Neural cell (in vitro differentiated cells): ENCODE measurements around the gene PMS2. TPM values are rescaled to one million over a fixed set of nuclear protein-coding genes. Genes with fewer than 3 reads are reported as not detected.

Source experiments
- H2AFZ ChIP-seq: fragments of 200-600, 300-800 bp; sonication (generic), shearing (Covaris generic); 2 replicates; pipeline ENCODE4 v1.6.0; 2014; ENCODE audit warnings: low read depth, mild to moderate bottlenecking, antibody characterized with exemption, low read length, moderate library complexity
- H3F3A ChIP-seq: fragments of 200-600 bp; shearing (Covaris generic); 2 replicates; pipeline ENCODE4 v1.6.1; 2016; ENCODE audit warnings: mild to moderate bottlenecking, moderate library complexity, mixed read lengths, antibody characterized with exemption, low read length; ENCODE audit not compliant: insufficient read depth, poor library complexity, severe bottlenecking
- H3K27ac ChIP-seq: fragments of 200-600, 300-800 bp; sonication (generic), shearing (Covaris generic); 2 replicates; pipeline ENCODE4 v1.5.1; 2014; ENCODE audit warnings: mild to moderate bottlenecking, low read length, moderate library complexity
- H3K27me3 ChIP-seq: fragments of 300-800, 200-600 bp; sonication (generic), shearing (Covaris generic); 2 replicates; pipeline ENCODE4 v1.6.0; 2014; ENCODE audit warnings: mild to moderate bottlenecking, low read depth, low read length, moderate library complexity; ENCODE audit not compliant: insufficient read depth
- H3K36me3 ChIP-seq: fragments of 300-800, 200-600 bp; sonication (generic), shearing (Covaris generic); 2 replicates; pipeline ENCODE4 v1.5.1; 2014; ENCODE audit warnings: mild to moderate bottlenecking, antibody characterized with exemption, low read length, moderate library complexity; ENCODE audit not compliant: insufficient read depth
- H3K4me2 ChIP-seq: fragments of 300-800, 200-600 bp; sonication (generic), shearing (Covaris generic); 2 replicates; pipeline ENCODE4 v1.6.0; 2014; ENCODE audit warnings: mild to moderate bottlenecking, low read length
- H3K4me3 ChIP-seq: fragments of 300-800, 200-600 bp; sonication (generic), shearing (Covaris generic); 2 replicates; pipeline ENCODE4 v1.5.1; 2014; ENCODE audit warnings: mild to moderate bottlenecking, low read length, moderate library complexity
- H3K79me2 ChIP-seq: fragments of 200-600 bp; shearing (Covaris generic); replicated peaks from 2 replicates; pipeline ENCODE4 v1.6.0; 2014; ENCODE audit warnings: mild to moderate bottlenecking, low read length, moderate library complexity; ENCODE audit not compliant: insufficient read depth
- H3K9ac ChIP-seq: fragments of 300-800, 200-600 bp; sonication (generic), shearing (Covaris generic); 2 replicates; pipeline ENCODE4 v1.6.1; 2016; ENCODE audit warnings: mild to moderate bottlenecking, low read length, mixed read lengths
- H3K9me2 ChIP-seq: fragments of 200-600 bp; shearing (Covaris generic); 2 replicates; pipeline ENCODE4 v1.6.1; 2016; ENCODE audit warnings: mild to moderate bottlenecking, low read length, mixed read lengths; ENCODE audit not compliant: insufficient read depth
- H3K9me3 ChIP-seq: fragments of 200-600, 300-800 bp; sonication (generic), shearing (Covaris generic); 2 replicates; pipeline ENCODE4 v1.6.1; 2016; ENCODE audit warnings: mild to moderate bottlenecking, mixed run types, low read length, moderate library complexity, mixed read lengths
- H4K20me1 ChIP-seq: fragments of 200-600 bp; shearing (Covaris generic); 2 replicates; pipeline ENCODE4 v1.6.1; 2016; ENCODE audit warnings: mild to moderate bottlenecking, mixed run types; ENCODE audit not compliant: insufficient read depth
- CTCF ChIP-seq: fragments of 450-650 bp; IDR thresholded peaks from 2 replicates; pipeline ENCODE4 v1.5.1; 2014; ENCODE audit warnings: antibody characterized with exemption, mild to moderate bottlenecking, moderate library complexity; ENCODE audit not compliant: poor library complexity, severe bottlenecking
- EP300 ChIP-seq: fragments of 450-650 bp; conservative IDR thresholded peaks from 2 replicates; pipeline ENCODE4 v1.6.1; 2014; ENCODE audit warnings: antibody characterized with exemption, mild to moderate bottlenecking, moderate library complexity; ENCODE audit not compliant: poor library complexity, severe bottlenecking
- EZH2 ChIP-seq: fragments of 200-600, 300-800 bp; shearing (Covaris generic), sonication (generic); IDR thresholded peaks from 2 replicates; pipeline ENCODE4 v1.6.1; 2014; ENCODE audit warnings: antibody characterized with exemption, low read length, borderline replicate concordance, mild to moderate bottlenecking; ENCODE audit not compliant: insufficient read depth, poor library complexity, severe bottlenecking
- MXI1 ChIP-seq: fragments of 450-650 bp; conservative IDR thresholded peaks from 2 replicates; pipeline ENCODE4 v1.6.1; 2014; ENCODE audit warnings: antibody characterized with exemption, mild to moderate bottlenecking; ENCODE audit not compliant: poor library complexity, severe bottlenecking
- POLR2AphosphoS5 ChIP-seq: IDR thresholded peaks from 2 replicates; pipeline ENCODE4 v1.6.1; 2012
- RAD21 ChIP-seq: fragments of 450-650 bp; conservative IDR thresholded peaks from 2 replicates; pipeline ENCODE4 v1.6.1; 2014; ENCODE audit warnings: antibody characterized with exemption, mild to moderate bottlenecking, moderate library complexity
- SMC3 ChIP-seq: fragments of 450-650 bp; conservative IDR thresholded peaks from 2 replicates; pipeline ENCODE4 v1.6.1; 2014; ENCODE audit warnings: antibody characterized with exemption, mild to moderate bottlenecking, moderate library complexity; ENCODE audit not compliant: poor library complexity
- TAF1 ChIP-seq: IDR thresholded peaks from 2 replicates; pipeline ENCODE4 v1.6.1; 2012; ENCODE audit warnings: low read depth
- polyA plus RNA-seq: library from polyadenylated mRNA; depleted of rRNA; stranded (reverse); fragments of >200 nt; gene quantifications from 2 replicates; pipeline ENCODE4 v1.2.3, GENCODE V29; 2014
- TF ChIP-seq, protein P1 (sequence below): IDR thresholded peaks from 2 replicates; pipeline ENCODE4 v1.6.1; 2012; ENCODE audit warnings: borderline replicate concordance

Gene PMS2
- polyA plus RNA-seq, 1 donor from 2014 or later, result 17.4 TPM

DNA sequence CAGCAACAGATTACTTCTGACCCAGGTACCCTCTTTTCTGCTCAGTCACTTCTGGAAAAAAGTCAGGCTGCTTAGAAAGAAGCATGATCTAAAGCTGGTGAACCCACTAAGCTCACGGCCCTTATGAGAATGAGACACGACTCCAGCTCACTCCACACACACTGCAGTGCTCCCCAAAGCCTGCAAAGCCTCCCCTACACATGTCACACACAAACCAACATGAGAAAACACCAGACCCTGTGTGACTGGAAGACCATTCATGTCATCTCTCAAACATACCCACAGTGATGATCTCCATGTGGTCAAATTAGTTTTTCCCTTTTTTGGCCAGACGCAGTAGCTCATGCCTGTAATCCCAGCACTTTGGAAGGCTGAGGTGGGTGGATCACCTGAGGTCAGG, 22.7 kb upstream of the PMS2 start:
- no peak overlapping the region for H3K4me2 ChIP-seq
- H3K27ac ChIP-seq, result no peak overlapping the region
- H3K36me3 ChIP-seq, result peaks cover 15% of the 10 kb centered on the region
- no peaks in the 10 kb centered on the region for H3K9me2 ChIP-seq
- TF ChIP-seq SMC3, result no peak
- no peak for TF ChIP-seq MXI1
- no peaks in the 10 kb centered on the region for H3F3A ChIP-seq
- no peak overlapping the region for H3K4me3 ChIP-seq
- no peaks in the 10 kb centered on the region for H3K27me3 ChIP-seq
- H4K20me1 ChIP-seq, result no peaks in the 10 kb centered on the region
- no peak overlapping the region for H3K9ac ChIP-seq
- H2AFZ ChIP-seq, result no peak overlapping the region
- H3K79me2 ChIP-seq, result no peaks in the 10 kb centered on the region
- H3K9me3 ChIP-seq, result no peaks in the 10 kb centered on the region

- H3K27me3 ChIP-seq, result no peaks in the 10 kb centered on the region
- H3K4me3 ChIP-seq, result no peak within 1 kb of the TSS
- H3K9me3 ChIP-seq, result no peaks in the 10 kb centered on the region
- H3F3A ChIP-seq, result no peaks in the 10 kb centered on the region
- TF ChIP-seq, protein P1, sequence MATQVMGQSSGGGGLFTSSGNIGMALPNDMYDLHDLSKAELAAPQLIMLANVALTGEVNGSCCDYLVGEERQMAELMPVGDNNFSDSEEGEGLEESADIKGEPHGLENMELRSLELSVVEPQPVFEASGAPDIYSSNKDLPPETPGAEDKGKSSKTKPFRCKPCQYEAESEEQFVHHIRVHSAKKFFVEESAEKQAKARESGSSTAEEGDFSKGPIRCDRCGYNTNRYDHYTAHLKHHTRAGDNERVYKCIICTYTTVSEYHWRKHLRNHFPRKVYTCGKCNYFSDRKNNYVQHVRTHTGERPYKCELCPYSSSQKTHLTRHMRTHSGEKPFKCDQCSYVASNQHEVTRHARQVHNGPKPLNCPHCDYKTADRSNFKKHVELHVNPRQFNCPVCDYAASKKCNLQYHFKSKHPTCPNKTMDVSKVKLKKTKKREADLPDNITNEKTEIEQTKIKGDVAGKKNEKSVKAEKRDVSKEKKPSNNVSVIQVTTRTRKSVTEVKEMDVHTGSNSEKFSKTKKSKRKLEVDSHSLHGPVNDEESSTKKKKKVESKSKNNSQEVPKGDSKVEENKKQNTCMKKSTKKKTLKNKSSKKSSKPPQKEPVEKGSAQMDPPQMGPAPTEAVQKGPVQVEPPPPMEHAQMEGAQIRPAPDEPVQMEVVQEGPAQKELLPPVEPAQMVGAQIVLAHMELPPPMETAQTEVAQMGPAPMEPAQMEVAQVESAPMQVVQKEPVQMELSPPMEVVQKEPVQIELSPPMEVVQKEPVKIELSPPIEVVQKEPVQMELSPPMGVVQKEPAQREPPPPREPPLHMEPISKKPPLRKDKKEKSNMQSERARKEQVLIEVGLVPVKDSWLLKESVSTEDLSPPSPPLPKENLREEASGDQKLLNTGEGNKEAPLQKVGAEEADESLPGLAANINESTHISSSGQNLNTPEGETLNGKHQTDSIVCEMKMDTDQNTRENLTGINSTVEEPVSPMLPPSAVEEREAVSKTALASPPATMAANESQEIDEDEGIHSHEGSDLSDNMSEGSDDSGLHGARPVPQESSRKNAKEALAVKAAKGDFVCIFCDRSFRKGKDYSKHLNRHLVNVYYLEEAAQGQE, result no peak
- TF ChIP-seq CTCF (no peak), EZH2 (no peak), SMC3 (no peak), EP300 (no peak), RAD21 (no peak), TAF1 (no peak), POLR2AphosphoS5 (no peak), MXI1 (no peak)
- no peak within 1 kb of the TSS for H3K4me2 ChIP-seq
- H4K20me1 ChIP-seq, result no peaks in the 10 kb centered on the region
- H3K36me3 ChIP-seq, result peaks cover 13% of the 10 kb centered on the region
- H3K79me2 ChIP-seq, result no peaks in the 10 kb centered on the region
- H2AFZ ChIP-seq, result no peak within 1 kb of the TSS
- no peak within 1 kb of the TSS for H3K9ac ChIP-seq
- H3K9me2 ChIP-seq, result no peaks in the 10 kb centered on the region
- no peak within 1 kb of the TSS for H3K27ac ChIP-seq
Measured at GRCh38 chr7:6030988-6031387, 22.1 kb upstream of the PMS2 start, which contains the start of gene ANKRD61. TSS of gene ANKRD61 (plus strand) at chr7:6031376. CDS start at chr7:6031376, 0 bp downstream.

- Histone ChIP-seq H3K27ac (no peak overlapping the region), H3K79me2 (no peaks in the 10 kb centered on the region), H3K9me3 (no peaks in the 10 kb centered on the region), H3K4me3 (no peak overlapping the region), H2AFZ (no peak overlapping the region), H4K20me1 (no peaks in the 10 kb centered on the region), H3K9ac (no peak overlapping the region), H3F3A (no peaks in the 10 kb centered on the region), H3K4me2 (no peak overlapping the region), H3K9me2 (no peaks in the 10 kb centered on the region), H3K27me3 (no peaks in the 10 kb centered on the region), H3K36me3 (peaks cover 4% of the 10 kb centered on the region)
- TF ChIP-seq CTCF (no peak), EP300 (no peak), EZH2 (no peak), MXI1 (no peak), SMC3 (no peak), POLR2AphosphoS5 (no peak), RAD21 (no peak), TAF1 (no peak)
- TF ChIP-seq, protein P1, result no peak
Measured at GRCh38 chr7:6028563-6028962, 19.7 kb upstream of the PMS2 start.
